ENCODE data around the gene IRS4.

IRS4 gene

GRCh38 chrX:108736509-108737479 lies at the start of gene IRS4:
Gene IRS4, minus strand, starts transcription at chrX:108736563.
- H3K27ac ChIP-seq: no peak within 1 kb of the TSS
- no peaks in the 10 kb centered on the region for H3K9me3 ChIP-seq (ENCODE audit: low read depth, low read length)
- H3K4me3 ChIP-seq: peak within 1 kb of the TSS; percentile 66
- no peaks in the 10 kb centered on the region for H3K36me3 ChIP-seq (ENCODE audit: insufficient read depth, low read length)
- no peak within 1 kb of the TSS for H3K9ac ChIP-seq (ENCODE audit: insufficient read length)
- TF ChIP-seq EZH2 (IDR thresholded peaks at IDR 0.05): no peak
- TF ChIP-seq POLR2AphosphoS5 (IDR thresholded peaks at IDR 0.05; ENCODE audit: borderline replicate concordance, low read depth, low read length): no peak
- no peak for TF ChIP-seq FOXP2 (optimal IDR thresholded peaks at IDR 0.05; ENCODE audit: control extremely low read depth, extremely low read length, insufficient read depth)
- DNase-seq (ENCODE audit: low read depth, low spot score): no peak

- Histone ChIP-seq H3K9ac (ENCODE audit: insufficient read length) (no peak overlapping the region), H3K9me3 (ENCODE audit: low read depth, low read length) (no peaks in the 10 kb centered on the region), H3K27ac (no peak overlapping the region), H3K4me3 (no peak overlapping the region), H3K36me3 (ENCODE audit: insufficient read depth, low read length) (no peaks in the 10 kb centered on the region)
- no peak for DNase-seq (ENCODE audit: low read depth, low spot score)
- no peak for TF ChIP-seq FOXP2 (optimal IDR thresholded peaks at IDR 0.05; ENCODE audit: control extremely low read depth, extremely low read length, insufficient read depth)
- no peak for TF ChIP-seq EZH2 (IDR thresholded peaks at IDR 0.05)
- no peak for TF ChIP-seq POLR2AphosphoS5 (IDR thresholded peaks at IDR 0.05; ENCODE audit: borderline replicate concordance, low read depth, low read length)
These were observed 36.2 kb upstream of the IRS4 start for GRCh38 chrX:108772549-108772948.

GRCh38 chrX:108763559-108763958 lies 27.2 kb upstream of the IRS4 start:
- H3K36me3 ChIP-seq (ENCODE audit: insufficient read depth, low read length): no peaks in the 10 kb centered on the region
- no peak overlapping the region for H3K9ac ChIP-seq (ENCODE audit: insufficient read length)
- no peaks in the 10 kb centered on the region for H3K9me3 ChIP-seq (ENCODE audit: low read depth, low read length)
- H3K27ac ChIP-seq: no peak overlapping the region
- no peak for DNase-seq (ENCODE audit: low read depth, low spot score)
- TF ChIP-seq EZH2 (IDR thresholded peaks at IDR 0.05) (no peak), POLR2AphosphoS5 (IDR thresholded peaks at IDR 0.05; ENCODE audit: borderline replicate concordance, low read depth, low read length) (no peak), FOXP2 (optimal IDR thresholded peaks at IDR 0.05; ENCODE audit: control extremely low read depth, extremely low read length, insufficient read depth) (no peak)
- no peak overlapping the region for H3K4me3 ChIP-seq

GRCh38 chrX:108740299-108740774 lies 4.0 kb upstream of the IRS4 start:
- no peaks in the 10 kb centered on the region for H3K9me3 ChIP-seq (ENCODE audit: low read depth, low read length)
- H3K36me3 ChIP-seq (ENCODE audit: insufficient read depth, low read length): no peaks in the 10 kb centered on the region
- H3K9ac ChIP-seq (ENCODE audit: insufficient read length): no peak overlapping the region
- H3K4me3 ChIP-seq: no peak overlapping the region
- TF ChIP-seq FOXP2 (optimal IDR thresholded peaks at IDR 0.05; ENCODE audit: control extremely low read depth, extremely low read length, insufficient read depth) (no peak), POLR2AphosphoS5 (IDR thresholded peaks at IDR 0.05; ENCODE audit: borderline replicate concordance, low read depth, low read length) (no peak), EZH2 (IDR thresholded peaks at IDR 0.05) (no peak)
- H3K27ac ChIP-seq: no peak overlapping the region
- no peak for DNase-seq (ENCODE audit: low read depth, low spot score)

GRCh38 chrX:108737754-108738153 lies 1.4 kb upstream of the IRS4 start:
- no peak for DNase-seq (ENCODE audit: low read depth, low spot score)
- TF ChIP-seq POLR2AphosphoS5 (IDR thresholded peaks at IDR 0.05; ENCODE audit: borderline replicate concordance, low read depth, low read length) (no peak), EZH2 (IDR thresholded peaks at IDR 0.05) (no peak), FOXP2 (optimal IDR thresholded peaks at IDR 0.05; ENCODE audit: control extremely low read depth, extremely low read length, insufficient read depth) (no peak)
- H3K9me3 ChIP-seq (ENCODE audit: low read depth, low read length): no peaks in the 10 kb centered on the region
- H3K9ac ChIP-seq (ENCODE audit: insufficient read length): no peak overlapping the region
- H3K4me3 ChIP-seq: no peak overlapping the region
- H3K27ac ChIP-seq: no peak overlapping the region
- H3K36me3 ChIP-seq (ENCODE audit: insufficient read depth, low read length): no peaks in the 10 kb centered on the region

- Histone ChIP-seq H3K36me3 (ENCODE audit: insufficient read depth, low read length) (no peaks in the 10 kb centered on the region), H3K9ac (ENCODE audit: insufficient read length) (no peak overlapping the region), H3K9me3 (ENCODE audit: low read depth, low read length) (no peaks in the 10 kb centered on the region), H3K4me3 (peak overlapping the region; percentile 66), H3K27ac (no peak overlapping the region)
- DNase-seq (ENCODE audit: low read depth, low spot score): no peak
- TF ChIP-seq EZH2 (IDR thresholded peaks at IDR 0.05) (peak; percentile 59), POLR2AphosphoS5 (IDR thresholded peaks at IDR 0.05; ENCODE audit: borderline replicate concordance, low read depth, low read length) (no peak)
These were observed 469 bp downstream of the IRS4 start for GRCh38 chrX:108735679-108736508.

- Histone ChIP-seq H3K36me3 (ENCODE audit: insufficient read depth, low read length) (no peaks in the 10 kb centered on the region), H3K9me3 (ENCODE audit: low read depth, low read length) (no peaks in the 10 kb centered on the region), H3K9ac (ENCODE audit: insufficient read length) (no peak overlapping the region), H3K27ac (no peak overlapping the region), H3K4me3 (no peak overlapping the region)
- no peak for DNase-seq (ENCODE audit: low read depth, low spot score)
- TF ChIP-seq EZH2 (IDR thresholded peaks at IDR 0.05) (peak; percentile 32), FOXP2 (optimal IDR thresholded peaks at IDR 0.05; ENCODE audit: control extremely low read depth, extremely low read length, insufficient read depth) (no peak), POLR2AphosphoS5 (IDR thresholded peaks at IDR 0.05; ENCODE audit: borderline replicate concordance, low read depth, low read length) (no peak)
These were observed 1.2 kb downstream of the IRS4 start for GRCh38 chrX:108735091-108735678.

GRCh38 chrX:108734426-108734825 lies 1.9 kb downstream of the IRS4 start:
- Histone ChIP-seq H3K36me3 (ENCODE audit: insufficient read depth, low read length) (no peaks in the 10 kb centered on the region), H3K9me3 (ENCODE audit: low read depth, low read length) (no peaks in the 10 kb centered on the region), H3K9ac (ENCODE audit: insufficient read length) (no peak overlapping the region), H3K27ac (no peak overlapping the region), H3K4me3 (no peak overlapping the region)
- TF ChIP-seq POLR2AphosphoS5 (IDR thresholded peaks at IDR 0.05; ENCODE audit: borderline replicate concordance, low read depth, low read length) (no peak), FOXP2 (optimal IDR thresholded peaks at IDR 0.05; ENCODE audit: control extremely low read depth, extremely low read length, insufficient read depth) (no peak), EZH2 (IDR thresholded peaks at IDR 0.05) (no peak)
- no peak for DNase-seq (ENCODE audit: low read depth, low spot score)
